GM21529 (cell line): ENCODE data around the gene B4GALNT1.
"Not testable (repeated sequence)": the region's sequence is repeated elsewhere in the genome, so short reads cannot be mapped to it uniquely, and the experiment has no call there.

Source experiments
- ATAC-seq: cut with Tn5 transposase; IDR thresholded peaks from one replicate; pipeline ENCODE4 v1.9.1; 2021; ENCODE audit not compliant: unreplicated experiment

B4GALNT1 gene

DNA sequence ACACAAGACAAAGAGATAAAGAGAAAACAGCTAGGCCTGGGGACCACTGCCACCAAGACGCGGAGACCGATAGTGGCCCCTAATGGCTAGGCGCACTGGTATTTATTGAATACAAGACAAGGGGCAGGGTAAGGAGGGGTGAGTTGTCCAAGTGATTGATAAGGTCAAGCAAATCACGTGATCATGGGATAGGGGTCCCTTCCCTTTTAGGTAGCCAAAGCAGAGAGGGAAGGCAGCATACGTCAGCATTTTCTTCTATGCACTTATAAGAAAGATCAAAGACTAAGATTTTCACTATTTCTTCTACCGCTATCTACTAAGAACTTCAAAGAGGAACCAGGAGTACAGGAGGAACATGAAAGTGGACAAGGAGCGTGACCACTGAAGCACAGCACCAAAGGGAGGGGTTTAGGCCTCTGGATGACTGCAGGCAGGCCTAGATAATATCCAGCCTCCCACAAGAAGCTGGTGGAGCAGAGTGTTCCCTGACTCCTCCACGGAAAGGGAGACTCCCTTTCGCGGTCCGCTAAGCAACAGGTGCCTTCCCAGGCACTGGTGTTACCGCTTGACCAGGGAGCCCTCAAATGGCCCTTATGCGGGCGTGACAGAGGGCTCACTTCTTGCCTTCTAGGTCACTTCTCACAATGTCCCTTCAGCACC lies 43.9 kb downstream of the B4GALNT1 start:
- not testable (repeated sequence) for ATAC-seq

DNA sequence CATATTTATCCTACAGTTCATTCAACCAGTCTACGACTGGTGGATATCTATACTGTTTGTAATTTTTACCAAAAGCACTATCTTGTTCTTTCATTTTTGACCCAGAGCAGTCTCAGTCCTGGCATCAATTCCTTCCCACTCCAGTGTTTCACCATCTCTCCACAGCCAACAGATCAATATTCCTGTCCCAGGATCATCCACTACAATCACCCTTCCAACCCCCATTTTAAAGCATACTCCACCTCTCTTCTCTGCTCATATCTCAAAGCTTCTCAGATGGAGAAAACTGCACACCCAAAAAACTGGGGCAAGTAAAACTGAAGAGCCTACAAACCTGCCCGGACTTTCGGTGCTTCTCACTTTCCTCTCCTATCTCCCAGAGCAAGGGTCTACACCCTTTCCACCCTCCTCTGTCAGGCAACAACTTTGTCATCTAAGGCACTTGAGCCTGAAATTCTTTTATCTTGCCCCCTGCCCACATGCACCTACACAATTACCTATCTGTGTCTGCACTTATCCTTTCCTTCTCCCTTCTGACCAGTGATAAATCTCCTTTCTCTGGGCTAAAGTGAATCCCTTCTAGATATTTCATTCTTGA lies 46.1 kb downstream of the B4GALNT1 start:
- ATAC-seq: no peak

DNA sequence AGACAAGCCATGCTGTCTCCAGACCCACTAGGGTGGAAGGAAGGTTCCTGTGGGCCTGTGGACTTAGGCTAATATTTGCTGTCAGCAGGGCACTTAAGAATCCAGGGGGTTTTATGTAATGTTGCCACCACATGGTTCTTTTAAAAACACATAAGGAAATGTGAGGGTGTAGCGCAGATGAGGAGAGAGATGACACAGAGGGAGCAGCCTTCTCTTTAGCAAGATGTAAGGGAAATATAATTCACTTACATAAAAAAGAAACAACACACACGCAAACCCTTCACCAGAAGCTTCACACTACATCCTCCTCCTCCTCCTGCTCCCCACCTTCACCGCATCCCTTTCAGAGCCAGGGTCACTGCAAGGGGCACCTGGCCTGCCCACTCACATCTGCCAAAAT lies 46.9 kb downstream of the B4GALNT1 start:
- no peak for ATAC-seq

DNA sequence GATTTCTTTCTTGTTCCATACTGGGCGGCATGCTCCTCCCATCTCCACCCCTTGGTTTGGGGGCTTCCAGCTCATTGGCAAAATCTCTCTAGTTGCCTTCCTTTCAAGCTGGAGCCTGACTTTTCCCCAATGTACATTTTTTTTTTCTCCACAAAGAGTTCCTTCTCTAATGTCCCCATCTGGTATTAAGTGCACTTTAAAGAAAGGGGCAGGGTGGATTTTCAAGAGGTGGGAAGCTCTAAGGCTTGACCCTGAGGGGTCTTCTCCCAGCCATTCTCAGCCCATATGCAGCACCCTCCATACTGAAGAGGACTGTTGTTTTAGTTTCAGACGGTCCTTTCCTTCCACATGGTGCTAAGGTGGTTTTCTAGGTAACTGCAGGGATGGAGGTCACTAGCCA lies 47.8 kb downstream of the B4GALNT1 start:
- ATAC-seq: no peak

DNA sequence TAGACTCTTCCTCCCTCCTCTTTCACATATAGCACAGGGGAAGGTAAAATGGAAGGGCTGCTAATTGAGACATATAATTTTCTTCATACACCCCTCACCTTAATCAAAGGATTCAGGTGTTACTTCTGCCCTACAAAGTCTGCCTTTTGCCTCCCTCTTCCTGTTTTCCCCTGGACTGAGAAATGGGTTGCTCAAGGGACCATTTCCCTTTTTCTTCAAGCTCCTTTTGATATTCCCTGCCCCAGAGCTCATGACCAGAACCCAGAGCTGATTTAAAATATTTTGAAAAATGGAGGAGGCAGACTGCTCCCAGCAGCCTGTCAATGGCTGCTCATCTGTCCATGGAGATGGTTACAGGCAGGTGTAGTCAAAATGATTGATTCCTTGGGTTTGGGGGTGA lies 48.3 kb downstream of the B4GALNT1 start:
- no peak for ATAC-seq

DNA sequence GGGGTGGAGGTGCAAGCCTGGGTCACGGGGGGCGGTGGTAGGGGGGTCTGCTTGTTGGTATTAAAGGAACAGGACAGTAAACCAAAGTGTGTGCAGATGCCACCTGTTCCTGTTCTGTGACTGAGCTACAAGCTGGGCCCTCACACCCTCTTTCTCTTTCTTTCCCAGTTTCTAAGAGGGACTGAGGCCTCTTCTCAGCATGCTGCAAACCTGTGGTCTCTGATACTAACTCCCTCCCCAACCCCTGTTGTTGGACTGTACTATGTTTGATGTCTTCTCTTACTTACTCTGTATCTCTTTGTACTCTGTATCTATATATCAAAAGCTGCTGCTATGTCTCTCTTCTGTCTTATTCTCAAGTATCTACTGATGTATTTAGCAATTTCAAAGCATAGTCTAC lies 49.0 kb downstream of the B4GALNT1 start:
- no peak for ATAC-seq

DNA sequence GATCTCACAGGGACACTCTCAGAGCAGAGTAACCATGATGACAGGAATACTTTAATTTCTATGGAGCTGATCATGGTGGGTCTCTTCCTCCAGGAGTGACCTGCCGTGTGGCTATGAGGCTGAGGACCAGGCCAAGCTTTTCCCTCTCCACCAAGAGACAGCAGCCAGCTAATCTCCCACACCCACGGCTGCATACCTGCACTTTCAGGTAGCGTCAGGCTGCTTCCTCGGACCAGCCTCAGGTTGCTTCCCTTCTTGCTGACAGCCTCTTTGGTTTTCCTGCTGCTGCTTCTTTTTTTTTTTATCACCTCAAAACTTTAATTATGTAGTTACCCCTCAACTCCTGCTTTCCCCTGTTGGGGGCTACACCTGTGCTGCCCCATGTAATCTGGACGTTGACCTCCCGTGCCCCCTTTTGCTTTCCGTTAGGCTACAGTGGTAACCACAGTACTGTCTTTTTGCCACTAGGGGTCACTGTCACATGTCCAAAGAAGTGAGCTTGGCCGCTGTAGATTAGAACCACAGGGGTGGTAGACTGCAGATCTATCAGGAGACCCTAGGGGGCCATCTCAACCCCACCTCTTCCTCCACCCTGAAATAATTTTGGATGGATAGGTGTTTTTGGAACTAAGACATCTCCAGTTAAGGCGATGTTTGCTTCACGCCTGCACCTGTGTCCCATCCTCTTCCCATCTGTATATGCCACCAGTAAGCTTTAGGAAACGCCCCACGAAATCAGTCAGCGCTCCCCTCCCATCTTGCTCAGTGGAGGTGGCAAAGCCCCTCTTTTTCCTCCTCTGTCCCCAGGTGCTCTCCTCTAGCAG lies 49.8 kb downstream of the B4GALNT1 start:
- peak; percentile 97 for ATAC-seq

DNA sequence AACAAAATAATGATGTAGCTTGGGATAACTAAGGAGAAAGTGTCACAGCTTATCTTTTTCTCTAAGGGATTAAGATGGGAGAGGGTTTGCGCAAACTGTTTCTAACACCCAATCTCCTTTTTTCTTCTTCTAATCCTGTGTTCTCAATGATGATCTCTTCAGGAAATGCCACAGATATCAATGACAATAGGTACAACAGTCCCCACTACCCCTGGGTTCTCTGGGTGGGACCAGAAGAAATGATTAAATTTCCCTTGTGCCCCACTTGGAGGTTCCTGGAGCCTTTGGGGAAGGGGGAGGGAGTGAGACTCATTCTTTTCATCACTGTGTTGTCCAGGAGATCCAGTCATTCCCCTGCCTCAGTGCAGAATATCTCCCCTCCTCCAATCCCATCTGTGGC lies 50.6 kb downstream of the B4GALNT1 start:
- no peak for ATAC-seq

DNA sequence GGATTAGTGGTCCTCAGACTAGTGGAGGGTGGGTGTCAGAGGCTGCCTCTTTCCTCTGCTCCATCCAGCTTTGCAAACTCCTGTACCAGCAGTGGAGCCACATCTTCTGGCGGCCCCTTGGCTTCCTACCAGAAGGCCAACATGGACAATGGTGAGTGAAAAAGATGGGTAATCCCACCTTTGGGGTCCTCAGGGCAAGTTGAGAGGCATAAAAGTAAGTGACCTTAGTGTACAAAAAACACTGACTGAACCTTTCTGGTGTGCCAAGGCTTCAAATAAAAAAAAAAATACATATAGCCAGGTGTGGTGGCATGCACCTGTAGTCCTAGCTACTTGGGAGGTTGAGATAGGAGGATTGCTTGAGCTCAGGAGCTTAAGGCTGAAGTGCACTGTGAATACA lies 51.2 kb downstream of the B4GALNT1 start:
- ATAC-seq: no peak

DNA sequence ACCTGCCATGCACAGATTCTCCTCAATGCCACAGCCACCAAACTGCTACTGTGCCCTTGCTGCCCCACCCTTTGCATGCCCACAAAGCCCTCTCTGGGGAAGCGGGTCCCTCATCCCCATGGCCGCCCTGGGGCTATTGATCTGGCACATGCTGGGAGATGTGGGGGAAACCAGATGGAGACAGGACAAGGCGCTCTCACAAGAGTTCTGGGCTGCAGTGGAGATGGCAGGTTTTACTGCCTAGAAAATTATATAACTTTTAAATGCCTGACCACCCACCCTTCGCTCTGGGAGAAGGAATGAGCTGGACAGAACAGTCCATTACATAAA lies 52.6 kb downstream of the B4GALNT1 start:
- ATAC-seq: no peak

DNA sequence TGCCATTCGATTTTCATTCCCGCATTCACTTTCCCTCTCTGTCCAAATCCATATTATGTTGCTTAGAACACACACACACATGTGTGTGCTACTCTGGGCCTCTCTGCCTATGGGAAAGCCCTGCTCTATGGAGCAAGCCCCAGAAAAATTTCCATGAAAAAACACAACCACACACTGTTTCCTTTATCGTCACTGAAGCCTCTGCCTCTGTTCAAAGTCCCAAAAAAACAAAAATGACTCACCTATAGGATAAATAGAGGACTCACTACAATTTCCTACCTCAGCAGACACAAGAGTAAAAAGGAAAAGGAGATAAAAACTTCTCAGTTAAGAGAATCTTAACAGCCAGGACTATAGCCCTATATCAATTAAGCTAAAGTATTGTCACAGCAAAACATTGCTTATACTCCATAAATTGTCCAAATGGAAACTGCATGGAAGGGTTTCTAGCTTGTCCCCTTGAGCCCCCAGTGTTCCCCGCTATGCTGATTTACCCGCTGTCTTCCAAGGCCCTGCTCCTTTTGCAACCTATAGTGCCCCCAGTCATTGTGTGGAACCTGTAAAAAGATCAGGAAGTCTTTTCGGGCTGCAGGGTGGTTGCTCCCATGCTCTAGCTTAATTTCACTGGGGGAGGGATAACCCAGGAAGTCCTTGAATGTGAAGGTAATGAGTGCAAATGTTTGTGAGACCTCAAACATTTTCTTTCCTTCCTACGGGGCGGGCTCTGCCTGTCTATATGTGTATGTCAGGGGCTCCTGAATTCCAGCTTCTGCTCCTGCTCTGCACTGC lies 53.1 kb downstream of the B4GALNT1 start:
- no peak for ATAC-seq

DNA sequence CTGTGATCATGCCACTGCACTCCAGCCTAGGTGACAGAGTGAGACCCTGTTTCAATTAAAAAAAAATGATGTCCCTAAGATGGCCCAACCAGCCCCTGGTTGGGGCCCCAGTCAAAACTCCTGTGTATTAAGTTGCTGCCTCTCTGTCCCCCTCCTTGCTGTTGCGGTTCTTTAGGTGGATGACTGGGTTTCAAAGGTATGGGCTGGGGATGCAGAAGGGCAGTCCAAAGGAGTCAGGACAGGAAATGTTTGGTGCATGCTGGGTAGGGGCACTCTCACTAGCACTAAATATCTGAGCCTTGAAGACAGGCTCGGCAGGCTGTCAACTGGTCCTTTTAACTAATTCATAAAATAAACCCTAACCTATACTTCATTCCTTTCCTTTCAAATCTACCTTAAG lies 54.0 kb downstream of the B4GALNT1 start:
- no peak for ATAC-seq

DNA sequence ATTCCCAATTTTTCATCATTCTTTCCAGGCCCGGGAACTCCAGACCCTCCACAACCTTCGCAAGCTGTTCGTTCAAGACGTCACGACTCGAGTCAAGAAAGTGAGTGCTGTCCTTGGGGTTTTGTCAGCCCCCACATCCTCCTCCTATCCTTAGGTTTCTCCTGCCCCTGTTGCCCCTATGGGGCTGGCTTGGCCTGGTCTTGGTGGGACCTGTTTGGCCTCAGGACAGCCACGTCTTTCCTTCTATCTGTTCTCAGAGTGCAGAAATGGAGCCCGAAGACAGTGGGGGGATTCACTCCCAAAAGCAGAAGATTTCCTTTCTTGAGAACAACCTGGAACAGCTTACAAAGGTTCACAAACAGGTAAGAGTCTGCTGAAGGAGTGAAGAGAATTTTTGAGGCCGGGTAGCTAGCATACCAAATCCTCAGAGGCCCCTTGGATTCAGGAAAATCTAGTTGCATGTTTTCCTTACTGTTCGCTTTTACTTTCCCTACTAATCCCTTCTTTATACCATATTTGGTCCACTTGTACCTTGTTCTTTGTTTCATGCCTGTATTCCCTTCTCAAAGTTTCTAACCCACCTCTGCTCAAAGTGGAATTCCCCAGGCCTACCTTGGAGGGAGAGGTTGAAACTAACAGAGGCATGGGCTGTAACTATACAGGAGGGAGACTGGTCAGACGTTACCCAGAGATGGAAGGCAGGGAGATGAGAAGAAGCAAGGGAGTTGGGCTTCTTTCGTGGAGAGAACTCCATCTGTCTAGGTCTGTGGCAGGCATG lies 54.8 kb downstream of the B4GALNT1 start:
- ATAC-seq: no peak

DNA sequence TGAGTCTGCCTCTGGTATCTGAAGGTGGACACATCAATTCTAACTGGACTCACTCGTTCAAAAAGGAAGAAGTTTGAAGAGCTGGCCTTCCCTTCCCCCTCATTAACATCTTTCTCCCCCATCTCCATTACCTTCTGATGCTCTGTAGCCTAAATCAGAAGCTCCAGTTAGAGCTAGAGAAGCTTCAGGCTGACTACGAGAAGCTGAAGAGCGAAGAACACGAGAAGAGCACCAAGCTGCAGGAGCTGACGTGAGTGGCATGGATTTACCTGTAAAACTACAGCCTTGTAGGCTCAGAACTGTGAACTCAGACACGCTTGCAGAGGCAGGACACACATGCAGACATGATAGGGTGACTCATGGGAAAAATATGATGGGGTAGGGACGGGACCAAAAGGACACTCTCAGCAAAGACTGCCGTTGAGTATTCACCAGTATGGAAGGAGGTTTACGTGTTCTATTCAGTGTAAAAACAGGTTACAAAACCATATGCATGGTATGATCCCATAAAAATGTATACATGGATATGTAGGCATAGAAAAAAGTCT lies 56.3 kb downstream of the B4GALNT1 start:
- no peak for ATAC-seq
